K562 (cell line): Measurements from ENCODE around the gene NDOR1. TPM values are rescaled to one million over a fixed set of nuclear protein-coding genes. Genes with fewer than 3 reads are reported as not detected.

Source experiments
- CBX5 ChIP-seq: IDR thresholded peaks from 2 replicates; pipeline ENCODE4 v1.6.1; 2014; ENCODE audit warnings: low read depth, borderline replicate concordance
- FOXK2 ChIP-seq, 2 experiments: fragments of 450-650 bp; IDR thresholded peaks in 1 of 2; conservative IDR thresholded peaks in 1 of 2; 2 replicates each; pipeline ENCODE4 v1.6.1; 2016; ENCODE audit warnings: low read depth in 2 of 2, mild to moderate bottlenecking in 1 of 2
- KLF6 ChIP-seq: fragments of 250-450 bp; sonication (Bioruptor Pico); IDR thresholded peaks from 2 replicates; pipeline ENCODE4 v1.4.0; 2020; ENCODE audit warnings: mild to moderate bottlenecking, moderate library complexity, borderline replicate concordance
- LARP7 ChIP-seq: fragments of 450-650 bp; IDR thresholded peaks from 2 replicates; pipeline ENCODE4 v1.6.1; 2016
- NFXL1 ChIP-seq: fragments of 450-650 bp; formaldehyde crosslinking; IDR thresholded peaks from 2 replicates; pipeline ENCODE4 v1.4.0; 2021; ENCODE audit warnings: mild to moderate bottlenecking
- PRMT5 ChIP-seq: sonication (generic); formaldehyde crosslinking; IDR thresholded peaks from 2 replicates; pipeline ENCODE4 v1.5.0; 2020; ENCODE audit warnings: missing genetic modification reagents
- PRPF4 ChIP-seq: fragments of 200-400 bp; formaldehyde crosslinking; IDR thresholded peaks from one replicate; pipeline ENCODE4 v1.6.1; 2017; ENCODE audit warnings: low read length, low read depth, mild to moderate bottlenecking; ENCODE audit not compliant: insufficient read depth, poor library complexity, severe bottlenecking
- RAD21 ChIP-seq, 2 experiments: fragments of 250-450 bp in 1 of 2; fragments of 450-650 bp in 1 of 2; sonication (Bioruptor Pico) in 1 of 2; formaldehyde crosslinking in 1 of 2; IDR thresholded peaks in 1 of 2; conservative IDR thresholded peaks in 1 of 2; 2 replicates each; pipeline versions ENCODE4 v1.4.0 to v1.8.0; 2020 to 2022; ENCODE audit warnings: mild to moderate bottlenecking in 2 of 2, moderate library complexity in 1 of 2
- SMAD2 ChIP-seq: fragments of 150-350 bp; IDR thresholded peaks from 2 replicates; pipeline ENCODE4 v1.6.1; 2014; ENCODE audit warnings: low read depth, mild to moderate bottlenecking, low read length
- SMARCE1 ChIP-seq: fragments of 450-650 bp; IDR thresholded peaks from 2 replicates; pipeline ENCODE4 v1.7.1; 2016; ENCODE audit warnings: mild to moderate bottlenecking
- TARDBP ChIP-seq: fragments of 450-650 bp; IDR thresholded peaks from 2 replicates; pipeline ENCODE4 v1.6.1; 2016
- UBTF ChIP-seq, 2 experiments: IDR thresholded peaks; 2 replicates each; pipeline ENCODE4 v1.6.1; 2012; ENCODE audit warnings: improper control_type of control experiment in 2 of 2, low read depth in 2 of 2, low read length in 2 of 2, borderline replicate concordance in 1 of 2
- ZBTB17 ChIP-seq: fragments of 450-650 bp; formaldehyde crosslinking; IDR thresholded peaks from 2 replicates; pipeline ENCODE4 v1.4.0; 2020; ENCODE audit warnings: mild to moderate bottlenecking
- ZNF143 ChIP-seq: sonication (generic); formaldehyde crosslinking; IDR thresholded peaks from 2 replicates; pipeline ENCODE4 v1.9.0; 2022; ENCODE audit warnings: mild to moderate bottlenecking, missing genetic modification reagents
- ZNF282 ChIP-seq: sonication (generic); formaldehyde crosslinking; IDR thresholded peaks from 2 replicates; pipeline ENCODE4 v1.8.1; 2023; ENCODE audit warnings: missing genetic modification reagents
- polyA plus RNA-seq, 8 experiments: library from polyadenylated mRNA; depleted of rRNA in 4 of 8; stranded (reverse) in 5 of 8; unstranded in 3 of 8; fragments of >200 nt; fragmentation: Nextera tagmentation in 2 of 8; fragmentation: Illumina TruSeq in 1 of 8; extraction: Ambion mirVana in 2 of 8; extraction: Trizol in 1 of 8; gene quantifications; 2 replicates each; pipeline versions ENCODE4 v1.2.1 to v1.2.3, GENCODE V29; 2011 to 2014; ENCODE audit warnings: inconsistent platforms in 1 of 8, missing spikeins in 1 of 8
- total RNA-seq, 7 experiments: library from RNA; depleted of rRNA in 6 of 7; stranded (reverse); fragments of >200 nt in 6 of 7; fragmentation: Illumina TruSeq in 2 of 7; extraction: Trizol in 2 of 7; gene quantifications; 2 replicates each; pipeline versions ENCODE4 v1.2.1 to v1.2.3, GENCODE V29; 2011 to 2021; ENCODE audit warnings: low replicate concordance in 1 of 7
- TF ChIP-seq, protein P1 (sequence below): IDR thresholded peaks from 2 replicates; pipeline ENCODE4 v1.6.1; 2016; ENCODE audit warnings: missing genetic modification characterization, missing compliant biosample characterization
- TF ChIP-seq, protein P2 (sequence below): fragments of 450-650 bp; formaldehyde crosslinking; IDR thresholded peaks from 2 replicates; pipeline ENCODE4 v1.4.0; 2022; ENCODE audit warnings: missing genetic modification characterization
- TF ChIP-seq, protein P3 (sequence below): fragments of 250-450 bp; sonication (Bioruptor Pico); IDR thresholded peaks from 2 replicates; pipeline ENCODE4 v1.5.0; 2021; ENCODE audit warnings: mild to moderate bottlenecking, moderate library complexity

NDOR1 gene
- total and polyA plus RNA-seq, 9 of the 15 experiments (the other 6 are each of a cell fraction or from before 2014, with no cell fraction given), result 0.06 to 36.9 (median 6.9) TPM

DNA sequence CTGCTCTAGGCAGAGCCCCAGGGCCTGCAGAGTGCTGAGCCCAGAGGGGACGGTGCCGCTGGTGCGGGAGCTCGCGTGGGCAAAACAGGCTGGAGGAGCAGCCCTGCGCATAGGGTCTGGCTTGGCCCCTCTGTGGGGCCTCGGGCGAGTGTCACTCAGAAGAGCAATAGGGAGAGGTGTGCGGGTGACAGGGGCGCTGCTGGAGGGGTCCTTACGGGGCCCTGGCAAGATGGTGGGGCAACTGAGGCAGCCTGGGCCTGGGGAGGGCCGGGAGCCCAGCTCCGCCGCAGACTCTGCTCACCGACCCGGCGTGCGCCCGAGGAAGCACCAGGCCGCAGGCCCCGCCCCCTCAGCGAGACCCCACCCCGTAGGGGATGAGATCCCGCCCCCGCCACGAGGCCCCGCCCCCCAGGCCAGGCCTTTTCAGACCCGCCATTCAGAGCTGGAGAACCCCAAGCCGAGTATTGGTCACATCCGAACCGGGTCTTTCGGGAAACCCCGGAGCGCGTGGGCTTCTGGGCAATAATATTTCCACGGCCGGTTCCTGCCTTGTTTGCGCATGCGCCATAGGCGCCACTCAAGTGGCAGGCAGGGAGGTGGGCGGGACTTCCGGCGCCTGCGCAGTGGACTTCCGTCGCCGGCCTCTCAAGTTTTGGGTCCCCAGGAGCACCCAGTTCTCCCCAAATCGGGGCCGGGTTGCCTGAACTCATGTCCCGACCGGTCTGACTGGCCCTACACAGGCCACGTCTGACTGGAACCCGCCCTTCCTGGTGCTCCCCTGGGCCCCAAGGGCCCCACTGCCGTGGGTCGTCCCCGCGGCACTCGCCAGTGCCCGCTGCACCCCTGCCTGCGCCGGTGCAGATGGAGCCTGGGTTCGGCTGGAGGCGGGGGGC lies 17.8 kb downstream of the NDOR1 start (continued):
- TF ChIP-seq UBTF (IDR thresholded peaks at IDR 0.05; ENCODE audit: borderline replicate concordance in 1 of 2, low read depth in 2 of 2, low read length in 2 of 2) (no peak), SMARCE1 (no peak), KLF6 (CRISPR knock-in tag) (no peak), CBX5 (no peak), TARDBP (no peak), PRPF4 (no peak), LARP7 (no peak), FOXK2 (conservative IDR thresholded peaks at IDR 0.05 in 1 of 2, IDR thresholded peaks at IDR 0.05 in 1 of 2; ENCODE audit: low read depth in 2 of 2) (peak in 1 of 2 experiments; percentile 55; a peak in 1 of 4 replicates), ZNF143 (CRISPR knock-in tag) (peak; percentile 75), RAD21 (CRISPR knock-in tag; conservative IDR thresholded peaks at IDR 0.05 in 1 of 2, IDR thresholded peaks at IDR 0.05 in 1 of 2) (no peak), NFXL1 (CRISPR knock-in tag) (no peak), ZBTB17 (CRISPR knock-in tag) (0 out of 2 replicates have a peak, but pooled peaks have one; percentile 68), ZNF282 (CRISPR knock-in tag) (no peak), PRMT5 (CRISPR knock-in tag) (no peak), SMAD2 (no peak)
- TF ChIP-seq, protein P1, sequence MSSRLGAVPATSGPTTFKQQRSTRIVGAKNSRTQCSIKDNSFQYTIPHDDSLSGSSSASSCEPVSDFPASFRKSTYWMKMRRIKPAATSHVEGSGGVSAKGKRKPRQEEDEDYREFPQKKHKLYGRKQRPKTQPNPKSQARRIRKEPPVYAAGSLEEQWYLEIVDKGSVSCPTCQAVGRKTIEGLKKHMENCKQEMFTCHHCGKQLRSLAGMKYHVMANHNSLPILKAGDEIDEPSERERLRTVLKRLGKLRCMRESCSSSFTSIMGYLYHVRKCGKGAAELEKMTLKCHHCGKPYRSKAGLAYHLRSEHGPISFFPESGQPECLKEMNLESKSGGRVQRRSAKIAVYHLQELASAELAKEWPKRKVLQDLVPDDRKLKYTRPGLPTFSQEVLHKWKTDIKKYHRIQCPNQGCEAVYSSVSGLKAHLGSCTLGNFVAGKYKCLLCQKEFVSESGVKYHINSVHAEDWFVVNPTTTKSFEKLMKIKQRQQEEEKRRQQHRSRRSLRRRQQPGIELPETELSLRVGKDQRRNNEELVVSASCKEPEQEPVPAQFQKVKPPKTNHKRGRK, result no peak
- TF ChIP-seq, protein P2, sequence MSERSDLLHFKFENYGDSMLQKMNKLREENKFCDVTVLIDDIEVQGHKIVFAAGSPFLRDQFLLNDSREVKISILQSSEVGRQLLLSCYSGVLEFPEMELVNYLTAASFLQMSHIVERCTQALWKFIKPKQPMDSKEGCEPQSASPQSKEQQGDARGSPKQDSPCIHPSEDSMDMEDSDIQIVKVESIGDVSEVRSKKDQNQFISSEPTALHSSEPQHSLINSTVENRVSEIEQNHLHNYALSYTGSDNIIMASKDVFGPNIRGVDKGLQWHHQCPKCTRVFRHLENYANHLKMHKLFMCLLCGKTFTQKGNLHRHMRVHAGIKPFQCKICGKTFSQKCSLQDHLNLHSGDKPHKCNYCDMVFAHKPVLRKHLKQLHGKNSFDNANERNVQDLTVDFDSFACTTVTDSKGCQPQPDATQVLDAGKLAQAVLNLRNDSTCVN (CRISPR knock-in tag), result no peak
- TF ChIP-seq, protein P3, sequence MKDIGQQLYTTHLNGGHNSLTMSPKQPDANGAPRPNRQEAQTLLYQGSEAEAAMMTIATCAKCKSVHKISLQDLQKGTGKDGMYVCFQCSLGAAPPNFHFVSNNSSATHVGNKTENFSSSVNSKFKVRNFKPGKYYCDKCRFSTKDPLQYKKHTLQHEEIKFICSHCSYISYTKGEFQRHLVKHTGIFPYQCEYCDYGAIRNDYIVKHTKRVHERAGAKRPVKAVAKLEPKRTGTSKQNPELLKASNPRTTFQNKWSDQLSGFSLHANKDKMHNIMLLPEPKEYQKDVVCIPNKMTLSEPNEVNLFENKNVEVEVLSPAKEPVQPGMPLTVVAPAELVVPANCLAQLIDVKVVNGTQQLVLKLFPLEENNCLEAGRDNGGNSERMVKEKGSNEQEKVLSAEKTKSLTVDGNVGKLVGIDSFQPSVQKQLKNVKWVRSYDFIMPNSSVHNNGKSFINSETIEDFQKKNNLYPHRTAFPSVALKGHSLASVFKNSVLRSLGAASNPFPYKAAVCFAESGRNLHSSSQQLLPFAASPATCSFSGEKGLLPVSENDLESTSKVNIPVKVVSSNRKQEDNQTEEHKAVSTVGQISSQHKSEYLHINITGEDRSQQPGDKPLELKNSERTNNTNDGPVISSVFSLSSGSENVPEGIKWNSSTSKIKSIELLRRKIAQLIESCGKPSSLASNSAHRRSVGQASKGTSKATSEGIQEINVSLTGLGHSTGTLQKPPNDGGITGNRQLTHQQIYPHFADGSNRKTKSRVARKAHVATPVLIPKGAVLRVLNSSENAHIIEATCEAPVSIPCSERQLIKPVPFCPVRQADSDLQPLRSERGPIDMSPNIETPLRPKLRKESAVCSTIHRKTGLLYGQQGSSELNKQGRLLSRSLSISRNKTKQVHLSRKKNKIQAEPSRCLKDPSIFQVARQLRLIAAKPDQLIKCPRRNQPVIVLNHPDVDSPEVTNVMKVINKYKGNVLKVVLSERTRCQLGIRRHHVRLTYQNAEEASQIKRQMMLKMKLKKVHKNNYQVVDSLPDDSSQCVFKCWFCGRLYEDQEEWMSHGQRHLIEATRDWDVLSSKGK (CRISPR knock-in tag), result no peak
